Measurements from ENCODE around the gene TACR1.

DNA sequence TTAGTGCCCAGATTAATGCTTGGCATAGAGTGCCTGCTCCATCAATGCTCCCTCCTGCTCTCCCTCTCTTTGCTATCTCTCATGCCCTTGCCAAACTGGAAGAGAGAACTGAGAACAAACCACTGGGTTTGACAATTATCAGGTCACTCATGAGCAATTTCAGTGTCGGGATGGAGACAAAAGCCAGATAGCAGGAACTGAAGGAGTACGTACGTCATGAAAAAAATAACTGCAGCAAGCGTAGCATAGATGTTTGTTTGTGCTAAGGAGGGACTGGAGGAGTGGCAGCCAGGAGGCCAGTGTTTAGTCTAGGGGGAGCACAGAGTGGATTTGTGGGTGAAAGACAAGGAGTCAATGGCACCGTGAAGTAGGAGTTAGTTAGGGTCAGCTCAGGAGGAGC is 127.6 kb downstream of the TACR1 start:
- TF ChIP-seq CTCF (IDR thresholded peaks at IDR 0.05) (no peak), POLR2AphosphoS5 (IDR thresholded peaks at IDR 0.05) (no peak)
